Measurements from ENCODE around the gene EBF4.
A peak's percentile ranks its signal among the peaks of the same experiment; 100 is the strongest.

The EBF4 gene

GRCh38 chr20:2700913-2701620 is 8.5 kb downstream of the EBF4 start:
- H3K4me3 ChIP-seq (ENCODE audit: insufficient read depth in 1 of 2, low read depth in 1 of 2, low read length in 2 of 2) = no peak overlapping the region
- H3K79me1 ChIP-seq (replicated peaks; ENCODE audit: low read length, poor library complexity, severe bottlenecking) = no peaks in the 10 kb centered on the region
- H2BK5ac ChIP-seq (ENCODE audit: low read depth, low read length, poor library complexity, severe bottlenecking) = no peak overlapping the region
- H3K27me3 ChIP-seq (ENCODE audit: control insufficient read depth in 1 of 2, insufficient read depth in 1 of 2, low read length in 2 of 2) = peaks cover 85 to 98% of the 10 kb centered on the region in 2 experiments
- no peak overlapping the region for H3K14ac ChIP-seq (ENCODE audit: low read length in 2 of 2)
- H3K4ac ChIP-seq (ENCODE audit: low read depth in 1 of 2, low read length in 2 of 2) = no peak overlapping the region
- WGBS = 11% methylated on average over 9 of the region's 9 CpGs
- no peaks in the 10 kb centered on the region for H3K4me1 ChIP-seq (ENCODE audit: control insufficient read depth, insufficient read depth, low read depth, low read length)
- H3K4me2 ChIP-seq (ENCODE audit: low read length, poor library complexity, severe bottlenecking) = no peak overlapping the region
- no peaks in the 10 kb centered on the region for H3K9me3 ChIP-seq (ENCODE audit: control insufficient read depth, low read length)
- no peak overlapping the region for H3K27ac ChIP-seq (ENCODE audit: low read length, poor library complexity, severe bottlenecking)
- H2AK5ac ChIP-seq (ENCODE audit: low read length, severe bottlenecking) = no peak overlapping the region
- H4K91ac ChIP-seq (ENCODE audit: low read length) = no peak overlapping the region
- H2BK15ac ChIP-seq (ENCODE audit: low read depth, poor library complexity, severe bottlenecking) = no peak overlapping the region
- no peak overlapping the region for H4K8ac ChIP-seq (ENCODE audit: low read length)
- H2BK120ac ChIP-seq (ENCODE audit: low read depth, low read length) = no peak overlapping the region
- H3K23ac ChIP-seq (ENCODE audit: low read length in 2 of 2) = no peak overlapping the region
- H2AFZ ChIP-seq (ENCODE audit: low read depth, low read length) = no peak overlapping the region
- DNase-seq = no peak
- no peaks in the 10 kb centered on the region for H3K36me3 ChIP-seq (ENCODE audit: control insufficient read depth in 1 of 2, insufficient read depth in 2 of 2, low read depth in 1 of 2, low read length in 2 of 2)
- no peak overlapping the region for H2BK12ac ChIP-seq (ENCODE audit: low read length in 2 of 2)
- H3K9ac ChIP-seq (ENCODE audit: low read length) = no peak overlapping the region
- no peak overlapping the region for H3K18ac ChIP-seq (ENCODE audit: low read depth in 1 of 2, low read length in 2 of 2)

- WGBS = 18% methylated on average over 5 of the region's 5 CpGs
- Histone ChIP-seq H3K27ac (ENCODE audit: low read length, poor library complexity, severe bottlenecking) (no peak overlapping the region), H2BK12ac (ENCODE audit: low read length in 2 of 2) (no peak overlapping the region), H3K14ac (ENCODE audit: low read length in 2 of 2) (no peak overlapping the region), H2AFZ (ENCODE audit: low read depth, low read length) (no peak overlapping the region), H3K18ac (ENCODE audit: low read depth in 1 of 2, low read length in 2 of 2) (no peak overlapping the region), H3K27me3 (ENCODE audit: control insufficient read depth in 1 of 2, insufficient read depth in 1 of 2, low read length in 2 of 2) (peaks cover 86 to 99% of the 10 kb centered on the region in 2 experiments), H2AK5ac (ENCODE audit: low read length, severe bottlenecking) (no peak overlapping the region), H3K9me3 (ENCODE audit: control insufficient read depth, low read length) (no peaks in the 10 kb centered on the region), H4K8ac (ENCODE audit: low read length) (no peak overlapping the region), H2BK15ac (ENCODE audit: low read depth, poor library complexity, severe bottlenecking) (no peak overlapping the region), H4K91ac (ENCODE audit: low read length) (no peak overlapping the region), H3K4ac (ENCODE audit: low read depth in 1 of 2, low read length in 2 of 2) (no peak overlapping the region), H2BK120ac (ENCODE audit: low read depth, low read length) (no peak overlapping the region), H3K4me2 (ENCODE audit: low read length, poor library complexity, severe bottlenecking) (no peak overlapping the region), H2BK5ac (ENCODE audit: low read depth, low read length, poor library complexity, severe bottlenecking) (no peak overlapping the region), H3K23ac (ENCODE audit: low read length in 2 of 2) (peak overlapping the region in 1 of 2 experiments; percentile 42), H3K79me1 (replicated peaks; ENCODE audit: low read length, poor library complexity, severe bottlenecking) (no peaks in the 10 kb centered on the region), H3K4me1 (ENCODE audit: control insufficient read depth, insufficient read depth, low read depth, low read length) (no peaks in the 10 kb centered on the region), H3K4me3 (ENCODE audit: insufficient read depth in 1 of 2, low read depth in 1 of 2, low read length in 2 of 2) (no peak overlapping the region), H3K36me3 (ENCODE audit: control insufficient read depth in 1 of 2, insufficient read depth in 2 of 2, low read depth in 1 of 2, low read length in 2 of 2) (no peaks in the 10 kb centered on the region), H3K9ac (ENCODE audit: low read length) (no peak overlapping the region)
- DNase-seq = peak; percentile 12
These were observed 9.1 kb downstream of the EBF4 start for GRCh38 chr20:2701671-2702081.

DNA sequence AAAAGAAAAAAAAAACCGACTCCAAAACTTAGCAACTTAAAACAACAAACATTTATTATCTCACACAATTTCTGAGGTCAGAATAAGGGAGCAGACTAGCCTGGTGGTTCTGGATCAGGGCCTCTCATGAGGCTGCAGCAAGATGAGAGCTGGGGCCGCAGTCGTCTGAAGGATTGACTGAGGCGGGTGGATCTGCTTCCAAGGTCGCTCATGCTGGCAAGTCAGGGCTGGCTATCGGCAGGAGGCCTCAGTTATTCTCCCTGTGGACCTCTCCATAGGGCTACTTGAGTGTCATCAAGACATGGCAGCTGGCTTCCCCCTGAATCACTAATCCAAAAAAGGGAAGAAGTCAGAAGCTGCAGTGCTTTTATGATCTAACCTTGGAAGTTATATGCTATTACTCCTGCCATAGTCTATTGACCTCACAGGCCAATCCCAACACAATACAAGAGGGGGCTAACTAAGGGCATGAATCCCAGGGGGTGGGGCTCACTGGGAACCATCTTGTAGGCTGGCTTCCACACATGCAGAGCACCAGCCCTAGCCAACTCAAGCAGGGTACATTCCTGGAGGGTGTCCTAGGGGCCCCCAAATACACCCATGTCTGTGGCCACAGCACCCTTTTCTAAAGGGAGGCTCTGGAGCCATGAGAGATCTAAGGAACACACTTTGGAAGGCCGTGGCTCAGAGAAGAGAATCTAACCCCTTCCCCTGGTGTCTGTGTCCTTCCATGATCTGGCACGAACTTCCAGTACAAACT is 11.3 kb downstream of the EBF4 start:
- WGBS = 71% methylated on average over 7 of the region's 8 CpGs

DNA sequence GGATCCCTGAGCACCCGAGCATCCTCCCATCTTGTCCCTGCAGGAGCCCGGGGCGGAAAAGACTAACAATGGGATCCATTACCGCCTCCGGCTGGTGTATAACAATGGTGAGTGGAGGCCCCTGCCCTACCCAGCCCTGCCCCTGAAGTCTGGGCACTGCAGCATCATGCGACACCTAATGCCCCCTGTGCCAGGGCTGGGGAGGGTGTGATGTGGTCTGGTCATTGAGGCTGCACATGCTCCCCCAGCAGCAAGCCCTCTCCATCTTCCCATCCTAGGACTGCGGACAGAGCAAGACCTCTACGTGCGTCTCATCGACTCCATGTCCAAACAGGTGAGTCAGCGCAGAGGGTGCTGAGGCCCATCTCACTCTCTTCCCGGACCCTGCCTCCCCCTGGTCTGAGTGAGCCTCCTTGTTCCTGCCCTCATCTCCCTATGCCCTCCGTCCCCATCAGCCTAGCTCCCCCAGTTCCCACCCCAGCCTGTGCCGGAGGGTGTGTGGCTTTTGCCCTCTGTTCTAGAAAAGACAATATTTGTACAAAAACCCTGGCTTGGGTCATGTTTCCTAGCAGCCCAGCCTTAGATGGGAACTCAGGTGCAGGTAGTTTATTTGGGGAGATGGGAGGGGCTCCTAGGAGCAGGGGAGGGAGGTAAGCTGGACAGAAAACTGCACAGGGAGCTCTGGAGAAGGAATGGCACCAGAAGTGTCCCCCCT is 13.5 kb downstream of the EBF4 start:
- no peak overlapping the region for H2BK5ac ChIP-seq (ENCODE audit: low read depth, low read length, poor library complexity, severe bottlenecking)
- no peak overlapping the region for H3K9ac ChIP-seq (ENCODE audit: low read length)
- 55% methylated on average over 13 of the region's 14 CpGs for WGBS
- H3K9me3 ChIP-seq (ENCODE audit: control insufficient read depth, low read length) = no peaks in the 10 kb centered on the region
- H3K23ac ChIP-seq (ENCODE audit: low read length in 2 of 2) = no peak overlapping the region
- H3K27ac ChIP-seq (ENCODE audit: low read length, poor library complexity, severe bottlenecking) = no peak overlapping the region
- H2BK120ac ChIP-seq (ENCODE audit: low read depth, low read length) = no peak overlapping the region
- peaks cover 85 to 95% of the 10 kb centered on the region in 2 experiments for H3K27me3 ChIP-seq (ENCODE audit: control insufficient read depth in 1 of 2, insufficient read depth in 1 of 2, low read length in 2 of 2)
- DNase-seq = no peak
- H2AFZ ChIP-seq (ENCODE audit: low read depth, low read length) = no peak overlapping the region
- peaks cover 5% of the 10 kb centered on the region for H3K4me1 ChIP-seq (ENCODE audit: control insufficient read depth, insufficient read depth, low read depth, low read length)
- H3K18ac ChIP-seq (ENCODE audit: low read depth in 1 of 2, low read length in 2 of 2) = no peak overlapping the region
- no peak overlapping the region for H3K4me3 ChIP-seq (ENCODE audit: insufficient read depth in 1 of 2, low read depth in 1 of 2, low read length in 2 of 2)
- no peak overlapping the region for H4K91ac ChIP-seq (ENCODE audit: low read length)
- no peaks in the 10 kb centered on the region for H3K36me3 ChIP-seq (ENCODE audit: control insufficient read depth in 1 of 2, insufficient read depth in 2 of 2, low read depth in 1 of 2, low read length in 2 of 2)
- H3K79me1 ChIP-seq (replicated peaks; ENCODE audit: low read length, poor library complexity, severe bottlenecking) = no peaks in the 10 kb centered on the region
- H3K14ac ChIP-seq (ENCODE audit: low read length in 2 of 2) = no peak overlapping the region
- no peak overlapping the region for H3K4ac ChIP-seq (ENCODE audit: low read depth in 1 of 2, low read length in 2 of 2)
- H2BK12ac ChIP-seq (ENCODE audit: low read length in 2 of 2) = no peak overlapping the region
- no peak overlapping the region for H2AK5ac ChIP-seq (ENCODE audit: low read length, severe bottlenecking)
- no peak overlapping the region for H2BK15ac ChIP-seq (ENCODE audit: low read depth, poor library complexity, severe bottlenecking)
- H3K4me2 ChIP-seq (ENCODE audit: low read length, poor library complexity, severe bottlenecking) = no peak overlapping the region
- H4K8ac ChIP-seq (ENCODE audit: low read length) = no peak overlapping the region

More for the DNA sequence above, 11.3 kb downstream of the EBF4 start:
- H4K91ac ChIP-seq (ENCODE audit: low read length) = no peak overlapping the region
- H2BK15ac ChIP-seq (ENCODE audit: low read depth, poor library complexity, severe bottlenecking) = no peak overlapping the region
- H3K4me2 ChIP-seq (ENCODE audit: low read length, poor library complexity, severe bottlenecking) = no peak overlapping the region
- H2BK120ac ChIP-seq (ENCODE audit: low read depth, low read length) = no peak overlapping the region
- H2AFZ ChIP-seq (ENCODE audit: low read depth, low read length) = no peak overlapping the region
- H3K4me1 ChIP-seq (ENCODE audit: control insufficient read depth, insufficient read depth, low read depth, low read length) = peaks cover 3% of the 10 kb centered on the region
- H3K4me3 ChIP-seq (ENCODE audit: insufficient read depth in 1 of 2, low read depth in 1 of 2, low read length in 2 of 2) = no peak overlapping the region
- no peak overlapping the region for H3K9ac ChIP-seq (ENCODE audit: low read length)
- DNase-seq = no peak
- H3K36me3 ChIP-seq (ENCODE audit: control insufficient read depth in 1 of 2, insufficient read depth in 2 of 2, low read depth in 1 of 2, low read length in 2 of 2) = no peaks in the 10 kb centered on the region
- no peak overlapping the region for H3K14ac ChIP-seq (ENCODE audit: low read length in 2 of 2)
- H3K79me1 ChIP-seq (replicated peaks; ENCODE audit: low read length, poor library complexity, severe bottlenecking) = no peaks in the 10 kb centered on the region
- H2BK5ac ChIP-seq (ENCODE audit: low read depth, low read length, poor library complexity, severe bottlenecking) = no peak overlapping the region
- no peak overlapping the region for H3K4ac ChIP-seq (ENCODE audit: low read depth in 1 of 2, low read length in 2 of 2)
- H2AK5ac ChIP-seq (ENCODE audit: low read length, severe bottlenecking) = no peak overlapping the region
- H2BK12ac ChIP-seq (ENCODE audit: low read length in 2 of 2) = no peak overlapping the region
- no peak overlapping the region for H4K8ac ChIP-seq (ENCODE audit: low read length)
- H3K27me3 ChIP-seq (ENCODE audit: control insufficient read depth in 1 of 2, insufficient read depth in 1 of 2, low read length in 2 of 2) = peaks cover 87 to 100% of the 10 kb centered on the region in 2 experiments
- no peaks in the 10 kb centered on the region for H3K9me3 ChIP-seq (ENCODE audit: control insufficient read depth, low read length)
- H3K18ac ChIP-seq (ENCODE audit: low read depth in 1 of 2, low read length in 2 of 2) = no peak overlapping the region
- no peak overlapping the region for H3K27ac ChIP-seq (ENCODE audit: low read length, poor library complexity, severe bottlenecking)
- no peak overlapping the region for H3K23ac ChIP-seq (ENCODE audit: low read length in 2 of 2)
